GM18870 (cell line): ENCODE data around the gene NOL7.

Source experiments
- ATAC-seq: cut with Tn5 transposase; IDR thresholded peaks from one replicate; pipeline ENCODE4 v1.9.1; 2021; ENCODE audit warnings: moderate library complexity; ENCODE audit not compliant: unreplicated experiment

Gene NOL7

DNA sequence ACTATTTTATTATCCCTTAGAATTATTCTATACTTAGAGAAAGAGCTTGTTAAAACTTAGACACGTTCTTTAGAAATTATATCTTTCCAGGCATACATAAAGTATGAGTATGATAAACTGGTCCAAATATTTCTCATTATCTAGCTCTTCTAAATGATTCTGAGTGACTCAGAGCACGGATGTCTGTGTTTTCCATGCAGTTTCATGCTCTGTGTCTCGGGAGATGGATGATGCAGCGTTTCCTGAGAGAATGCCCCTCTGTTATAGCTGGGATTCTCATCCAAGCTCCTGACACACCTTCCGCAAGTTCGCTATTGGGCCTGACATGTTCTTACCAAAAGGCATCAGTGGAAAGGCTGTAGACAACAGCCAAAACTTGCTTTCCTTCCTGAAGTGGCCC is 21.4 kb upstream of the NOL7 start:
- ATAC-seq: no peak

DNA sequence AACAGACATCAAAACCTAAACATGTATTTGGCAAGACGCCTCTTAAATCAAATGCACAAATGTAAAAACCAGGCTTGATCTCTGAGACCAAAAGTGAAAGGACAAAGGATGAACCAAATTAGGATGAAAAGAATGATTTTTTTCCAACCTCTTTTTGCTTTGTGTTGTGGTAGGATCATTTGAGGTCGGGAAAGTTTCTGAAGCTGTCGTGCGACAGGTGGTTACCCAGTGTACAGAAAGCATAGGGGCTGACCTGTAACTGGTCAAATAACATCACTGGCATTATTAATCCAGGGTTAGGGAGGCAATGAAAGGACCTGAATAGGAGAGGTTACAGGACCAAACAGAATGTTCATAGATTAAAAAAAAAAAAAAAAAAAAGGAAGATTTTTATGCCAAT is 18.1 kb upstream of the NOL7 start:
- no peak for ATAC-seq

DNA sequence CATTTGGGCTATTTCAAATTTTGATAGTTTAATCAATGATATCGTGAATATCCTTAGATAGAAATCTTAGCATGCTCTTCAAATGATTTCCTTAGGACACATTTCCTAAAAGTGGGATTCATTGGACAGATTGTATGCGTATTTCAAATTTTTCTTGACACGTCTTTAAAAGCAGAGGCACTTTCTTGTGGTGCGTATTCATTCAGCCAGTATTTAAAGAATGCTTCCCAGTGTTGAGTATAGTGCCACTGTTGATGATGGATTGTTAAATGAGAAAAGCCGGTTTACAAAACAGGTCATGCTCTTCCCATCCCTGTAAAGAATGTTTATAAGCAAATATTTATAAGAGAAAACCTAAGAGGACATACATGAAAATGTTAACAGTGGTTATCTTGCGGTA is 15.1 kb upstream of the NOL7 start:
- ATAC-seq: no peak

DNA sequence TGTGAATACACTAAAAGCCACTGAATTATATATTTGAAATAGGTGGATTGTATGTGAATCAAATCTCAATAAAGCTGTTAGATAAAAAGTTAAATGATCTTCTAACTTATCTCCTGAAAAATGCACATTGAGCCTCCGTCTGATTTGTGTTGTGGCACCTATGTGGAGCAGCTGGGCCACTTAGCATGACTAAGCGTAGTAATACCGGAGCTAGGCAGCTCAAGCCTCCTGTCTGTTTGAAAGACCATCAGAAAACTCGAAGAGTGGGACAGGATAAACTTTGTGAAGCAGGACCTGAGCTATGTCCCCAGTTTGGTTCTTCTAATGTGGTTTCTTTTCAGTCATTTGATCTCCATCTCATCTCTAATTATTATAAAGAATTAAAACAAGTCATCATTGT is 11.0 kb upstream of the NOL7 start:
- no peak for ATAC-seq

DNA sequence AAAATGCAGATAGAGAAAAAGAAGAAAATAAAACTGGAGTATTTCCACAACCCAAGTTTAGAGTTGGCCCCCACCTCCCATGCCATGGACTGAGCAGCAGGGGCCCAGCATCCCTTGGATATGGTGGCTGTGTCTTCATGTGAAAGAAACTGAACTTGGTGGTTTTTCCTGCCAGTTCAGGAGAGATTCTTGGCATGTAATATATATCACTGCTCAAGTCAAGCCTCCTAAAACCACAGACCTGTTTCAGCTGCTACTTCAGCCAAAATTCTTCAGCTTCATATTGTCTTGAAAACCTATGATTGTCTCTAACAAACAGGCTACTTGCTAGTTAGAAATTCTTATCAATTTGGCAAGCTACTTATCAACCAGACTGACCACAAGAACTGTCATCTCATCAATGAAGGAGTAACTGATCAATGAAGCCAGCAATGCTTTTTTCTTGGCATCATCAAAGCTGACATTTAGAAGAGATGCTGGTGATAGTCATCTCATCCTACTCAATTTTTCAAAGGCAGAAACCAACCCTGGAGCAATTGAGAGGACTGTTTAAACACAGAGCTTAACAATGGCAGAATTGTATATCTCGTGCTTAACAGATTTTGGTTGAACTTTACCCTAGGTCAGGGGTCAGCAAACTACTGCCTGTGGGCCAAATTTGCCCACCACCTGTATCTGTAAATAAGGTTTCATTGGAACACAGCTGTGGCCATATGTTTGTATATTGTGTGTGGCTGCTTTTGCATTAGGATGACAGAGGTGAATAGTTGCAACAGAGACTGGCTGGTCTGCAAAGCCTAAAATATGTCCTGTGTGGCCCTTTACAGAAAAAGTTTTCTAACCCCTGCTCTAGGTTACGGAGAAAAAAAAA is 10.4 kb upstream of the NOL7 start:
- no peak for ATAC-seq

DNA sequence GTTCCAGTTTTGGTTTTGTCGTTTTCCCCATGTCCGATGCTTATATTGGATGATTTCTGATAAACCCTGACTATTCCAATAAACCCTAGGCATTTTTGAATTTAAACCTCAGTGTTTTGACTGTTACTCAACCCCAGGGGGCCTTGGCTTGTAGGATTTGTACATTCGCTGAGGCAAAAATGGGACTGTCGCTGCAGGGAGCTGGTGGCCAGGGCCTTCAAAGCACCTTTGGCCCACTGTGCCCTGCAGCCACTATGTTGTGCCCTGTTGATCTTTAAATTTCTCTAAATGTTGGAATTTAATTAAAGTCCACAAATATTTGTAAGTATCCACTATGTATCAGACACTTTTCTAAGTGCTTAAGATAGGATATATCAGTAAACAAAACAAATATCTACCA is 9.5 kb upstream of the NOL7 start:
- no peak for ATAC-seq

DNA sequence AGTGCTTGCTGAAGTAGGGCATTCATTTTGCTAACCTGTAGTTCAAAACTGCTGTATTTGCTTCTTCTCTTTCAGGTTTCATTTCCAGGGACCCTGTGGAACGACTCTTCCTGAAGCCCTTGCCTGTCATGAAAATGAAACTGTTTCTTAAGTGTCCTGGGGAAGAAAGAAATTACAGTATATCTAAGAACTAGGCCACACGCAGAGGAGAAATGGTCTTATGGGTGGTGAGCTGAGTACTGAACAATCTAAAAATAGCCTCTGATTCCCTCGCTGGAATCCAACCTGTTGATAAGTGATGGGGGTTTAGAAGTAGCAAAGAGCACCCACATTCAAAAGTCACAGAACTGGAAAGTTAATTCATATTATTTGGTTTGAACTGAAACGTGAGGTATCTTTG is 3.4 kb upstream of the NOL7 start:
- no peak for ATAC-seq

DNA sequence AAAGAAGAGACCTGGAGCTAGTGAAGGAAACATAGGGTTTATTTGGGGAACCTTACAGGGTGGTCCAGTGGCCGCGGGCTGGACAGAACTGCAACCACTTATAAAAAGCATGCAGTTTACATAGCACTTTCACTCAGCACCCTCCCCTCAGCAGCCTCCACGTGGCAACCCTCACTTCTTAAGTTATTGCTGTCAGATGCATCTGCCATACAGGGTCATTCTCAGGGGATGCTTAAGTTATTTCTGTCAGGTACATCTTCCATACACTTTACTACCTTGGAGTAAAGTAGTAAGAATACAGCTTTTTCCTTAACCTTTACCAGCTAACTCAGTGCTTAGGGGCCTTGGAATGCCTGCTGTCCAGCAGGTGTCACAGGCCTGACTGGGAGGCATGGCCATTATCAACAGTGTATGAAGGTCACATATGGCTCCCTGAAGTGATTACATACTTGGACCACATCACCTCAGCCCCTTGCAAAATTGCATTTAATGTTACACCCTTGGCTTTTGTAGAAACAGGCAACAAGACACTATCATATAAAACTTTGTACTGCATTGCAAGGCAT is 2.0 kb upstream of the NOL7 start:
- no peak for ATAC-seq

DNA sequence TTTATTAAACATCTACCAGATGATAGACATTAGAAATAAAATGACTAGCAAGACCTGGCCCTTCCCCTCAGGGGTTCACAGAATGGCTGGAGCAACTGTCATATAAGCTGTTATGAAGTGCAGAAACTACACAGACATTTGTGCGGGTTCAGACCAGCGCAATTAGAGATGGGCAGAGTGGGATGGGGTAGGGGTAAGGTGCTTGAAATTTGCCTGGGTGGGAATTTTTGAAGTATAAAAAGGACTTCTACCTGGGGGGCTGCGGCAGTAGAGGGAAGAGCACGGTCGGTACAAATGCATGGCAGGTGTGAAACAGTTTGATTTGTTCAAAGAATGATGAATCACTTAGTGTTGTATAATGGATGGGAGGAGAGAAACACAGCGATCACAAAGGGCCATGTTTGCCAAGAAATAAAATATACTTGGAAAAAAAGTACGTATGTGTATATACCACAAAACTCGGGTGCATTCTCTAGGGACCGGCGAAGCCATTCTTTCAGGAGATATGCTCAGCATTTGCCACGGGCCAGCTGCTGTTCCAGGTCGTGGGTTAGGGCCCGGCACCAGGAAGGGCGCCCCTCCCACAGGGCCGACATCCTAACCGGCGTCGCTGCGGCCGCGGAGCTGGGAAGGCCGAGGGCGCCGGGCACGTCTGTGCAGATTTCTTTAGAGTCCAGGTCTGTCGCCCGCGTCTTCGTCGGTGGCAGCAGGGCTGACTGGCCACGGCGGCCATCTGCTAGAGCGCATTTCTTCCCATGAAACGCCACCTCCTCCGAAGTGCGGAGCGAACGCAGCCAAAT is 809 bp upstream of the NOL7 start:
- no peak for ATAC-seq

DNA sequence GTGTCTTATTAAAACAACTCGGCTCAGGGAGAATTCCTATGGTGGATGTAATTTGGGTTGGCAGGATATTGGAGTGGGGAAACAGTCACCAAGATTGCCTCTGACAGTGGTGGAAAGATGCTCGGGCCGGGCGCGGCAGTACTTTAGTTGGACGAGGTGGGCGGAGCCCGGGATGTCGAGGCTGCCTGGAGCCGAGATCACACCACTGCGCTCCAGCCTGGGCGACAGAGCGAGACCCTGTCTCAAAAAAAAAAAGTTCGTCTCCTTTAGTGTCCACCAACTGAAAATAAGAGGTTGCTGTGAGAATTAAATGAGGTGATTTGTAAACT is 621 bp downstream of the NOL7 start:
- ATAC-seq: peak; percentile 4

DNA sequence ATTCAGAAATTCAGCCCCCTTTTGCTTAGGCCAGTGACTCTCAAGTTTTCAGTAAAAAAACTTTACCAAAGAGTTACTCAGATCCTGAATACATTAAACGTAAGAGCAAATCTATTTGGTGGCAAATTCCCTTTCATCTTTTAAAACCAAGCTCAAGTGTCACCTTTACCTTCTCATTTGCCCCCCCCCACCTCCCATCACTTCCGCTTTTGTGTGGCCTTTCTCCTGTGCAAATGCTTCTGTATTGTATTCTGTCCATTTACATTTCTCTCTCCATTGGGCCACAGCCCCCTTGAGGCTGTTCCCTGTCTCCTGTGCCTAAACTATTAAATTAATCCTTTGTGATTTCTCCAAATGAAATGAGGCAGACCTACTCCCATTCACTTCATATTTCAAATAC is 1.9 kb downstream of the NOL7 start:
- ATAC-seq: no peak

DNA sequence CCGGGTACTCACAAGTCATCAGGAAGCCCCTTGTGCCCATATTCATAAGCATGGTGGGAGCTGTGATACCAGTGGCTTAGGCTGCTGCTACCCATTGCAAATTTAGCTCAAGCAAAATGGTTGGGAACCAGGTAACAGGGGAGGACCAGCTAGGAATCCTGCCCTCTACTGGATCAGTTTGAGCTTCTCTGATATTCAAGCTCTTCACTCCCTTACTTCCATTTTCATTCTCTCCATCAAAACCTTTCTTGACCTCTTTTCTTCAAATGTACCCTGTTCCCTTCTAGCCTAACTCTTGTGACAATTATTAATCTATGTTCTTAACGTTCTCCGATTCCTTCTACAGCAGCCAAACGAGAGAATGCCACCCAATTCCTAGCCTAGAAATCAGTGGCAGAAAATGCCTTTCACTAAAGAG is 9.7 kb downstream of the NOL7 start:
- no peak for ATAC-seq

DNA sequence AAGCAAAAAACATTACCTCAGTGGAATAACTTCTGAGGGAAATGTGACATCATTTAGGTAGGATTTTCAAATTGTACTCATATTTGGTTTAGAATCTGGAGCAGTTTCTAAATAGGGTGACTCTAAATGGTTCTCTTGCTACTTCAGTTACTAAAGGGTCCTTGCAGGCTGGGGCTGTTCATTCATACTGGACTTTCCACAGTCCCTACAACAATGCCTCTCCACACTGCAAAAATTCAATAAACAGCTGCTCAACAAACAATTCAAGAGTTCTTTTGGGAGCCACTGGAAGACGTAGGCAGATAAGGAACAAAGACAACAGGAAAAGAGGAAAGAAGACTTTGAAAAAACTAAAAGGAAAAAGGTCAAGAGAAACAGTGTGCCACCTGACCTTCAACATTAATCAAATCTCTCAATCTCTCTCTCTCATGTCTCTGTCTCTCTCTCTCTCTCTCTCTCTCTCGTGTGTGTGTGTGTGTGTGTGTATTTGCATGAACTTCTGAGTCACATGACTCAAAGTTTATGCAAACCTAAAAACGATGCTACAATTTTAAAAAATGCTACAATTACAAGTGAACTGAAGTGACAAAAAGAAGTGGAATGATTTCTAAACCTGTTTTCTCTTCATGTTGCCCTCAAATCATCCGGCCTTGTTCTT is 14.5 kb downstream of the NOL7 start:
- no peak for ATAC-seq

DNA sequence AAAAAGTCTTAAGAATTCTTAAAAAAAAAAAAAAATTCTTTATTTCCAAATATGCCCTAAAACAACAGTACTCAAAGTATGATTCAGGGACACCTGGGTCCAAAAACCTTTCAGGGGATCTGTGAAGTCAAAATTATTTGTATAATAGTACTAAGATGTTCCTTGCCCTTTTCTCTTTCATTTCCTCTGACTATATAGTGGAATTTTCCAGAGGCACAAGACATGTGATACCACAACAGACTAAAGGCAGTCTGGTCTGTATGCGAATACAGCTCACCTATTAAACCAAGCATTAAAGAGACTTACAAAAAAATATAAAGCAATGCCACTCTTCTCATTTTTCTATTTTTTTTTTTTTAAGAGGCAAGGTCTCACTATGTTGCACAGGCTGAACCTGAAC is 15.4 kb downstream of the NOL7 start:
- no peak for ATAC-seq

DNA sequence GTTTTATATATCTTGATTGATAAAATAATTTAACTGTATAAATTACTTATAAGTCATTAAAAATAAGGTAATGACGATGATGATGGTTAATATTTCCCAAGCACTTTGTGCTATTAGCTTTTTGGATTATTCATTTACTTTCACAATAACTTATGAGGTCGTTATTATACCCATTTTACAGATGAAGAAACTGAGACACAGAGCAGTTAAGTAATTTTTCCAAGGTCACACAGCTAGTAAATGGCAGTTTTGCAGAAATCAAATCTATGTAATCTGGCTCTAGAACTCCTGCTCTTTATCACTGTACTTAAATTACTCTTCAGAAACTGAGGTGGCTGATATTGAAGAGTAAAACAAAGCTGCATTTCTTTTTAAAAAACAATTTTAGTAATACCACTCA is 18.2 kb downstream of the NOL7 start:
- ATAC-seq: no peak

DNA sequence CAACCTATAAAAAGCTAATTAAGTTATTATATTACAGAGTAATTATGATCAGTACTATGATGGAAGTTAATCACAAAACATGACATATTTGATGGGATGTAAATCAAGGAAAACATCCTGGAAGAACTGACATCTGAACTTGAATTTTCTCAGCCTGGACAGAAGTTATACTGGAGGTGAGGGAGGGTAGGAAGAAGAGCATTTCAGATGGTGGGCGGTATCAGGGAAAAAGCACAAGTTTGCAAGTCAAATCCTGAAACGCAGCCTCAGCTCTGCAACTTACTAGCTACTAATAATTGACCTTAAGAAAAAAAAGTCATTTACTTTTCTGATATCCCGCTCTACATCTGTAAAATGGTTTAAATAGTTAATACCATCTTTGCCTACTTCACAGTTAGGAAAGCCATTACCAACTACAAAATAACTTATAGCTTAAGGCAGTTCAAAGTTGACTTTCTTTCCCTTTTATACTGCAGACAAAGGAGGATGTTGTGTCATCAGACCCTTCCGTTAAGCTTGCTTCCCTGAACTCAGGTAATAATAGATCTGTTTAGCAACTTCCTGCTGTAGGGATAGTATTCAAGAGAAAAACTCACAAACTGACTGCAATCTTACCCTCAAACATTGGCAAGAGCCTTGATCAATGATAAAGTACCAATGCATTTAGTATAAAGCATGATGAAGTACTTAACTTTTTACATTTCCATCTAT is 21.0 kb downstream of the NOL7 start:
- no peak for ATAC-seq

DNA sequence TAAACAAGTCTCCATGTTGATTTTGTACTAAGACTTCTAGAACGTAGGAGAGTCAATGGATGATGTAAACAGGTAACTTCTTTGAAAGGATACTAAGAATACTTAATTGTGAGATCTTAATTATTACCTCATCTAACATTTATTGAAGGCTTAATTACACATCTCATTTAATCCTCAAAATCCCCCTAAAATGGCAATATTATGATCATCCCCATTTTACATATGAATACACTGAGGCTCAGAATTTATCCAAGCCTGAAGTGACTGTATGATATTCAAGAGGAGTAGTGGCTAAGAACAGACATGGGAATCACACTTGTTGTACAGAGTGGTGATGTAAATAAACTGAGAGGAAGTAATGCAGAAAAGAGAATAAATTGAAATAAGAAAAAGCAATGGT is 22.9 kb downstream of the NOL7 start:
- ATAC-seq: no peak

DNA sequence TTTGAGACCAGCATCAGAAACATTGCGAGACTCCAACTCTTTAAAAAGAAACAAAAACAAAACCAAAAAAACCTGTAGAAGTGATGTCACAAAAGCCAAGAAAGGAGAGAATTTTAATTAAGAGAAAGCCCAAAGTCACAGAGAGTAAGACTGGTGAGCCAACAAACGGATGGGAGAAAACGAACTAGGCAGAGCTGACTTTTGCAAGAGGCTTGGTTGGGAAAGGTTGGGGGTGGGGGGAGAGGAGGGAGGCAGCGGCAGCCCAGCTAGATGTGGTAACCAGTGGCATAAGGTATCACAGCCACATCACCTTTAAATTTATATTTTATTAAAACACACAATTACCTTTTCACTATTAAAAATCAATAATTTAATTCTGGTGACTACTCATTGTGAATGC is 23.5 kb downstream of the NOL7 start:
- ATAC-seq: no peak

DNA sequence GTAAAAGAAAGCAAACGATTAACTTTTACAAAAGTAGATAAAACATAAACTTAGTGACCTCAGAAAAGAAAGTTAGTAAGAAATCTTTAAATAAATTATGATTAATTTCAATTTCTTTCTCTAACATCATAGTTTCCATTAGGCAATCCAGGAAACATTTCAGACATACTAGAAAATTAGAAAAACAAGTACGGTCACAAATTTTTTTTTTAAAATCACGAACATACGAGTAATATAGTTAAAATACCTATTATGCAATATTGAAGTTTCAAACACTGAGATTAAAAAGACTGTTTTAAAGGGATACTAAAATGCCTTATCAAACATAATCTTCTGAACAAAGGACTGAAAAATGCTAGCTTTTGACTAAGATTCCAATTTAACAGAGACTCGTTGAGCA is 26.2 kb downstream of the NOL7 start:
- ATAC-seq: no peak

DNA sequence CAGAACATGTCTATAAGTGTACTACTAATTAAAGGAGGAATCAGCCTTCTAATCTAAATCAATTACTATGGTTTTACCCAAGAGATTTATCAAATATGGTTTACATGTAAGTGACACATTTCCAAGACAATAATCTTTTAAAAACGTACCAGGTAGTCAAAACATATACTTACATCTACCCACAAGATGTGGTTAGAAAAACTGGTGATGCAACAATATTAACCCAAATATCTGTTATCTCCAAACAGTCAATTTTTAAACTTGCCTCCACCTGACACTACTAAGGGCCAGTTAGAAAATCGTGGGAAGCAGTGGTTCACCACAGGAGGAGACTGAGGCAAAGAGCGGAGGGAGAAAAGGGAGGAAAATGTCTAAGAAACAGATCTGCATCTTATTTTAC is 28.0 kb downstream of the NOL7 start:
- ATAC-seq: no peak

DNA sequence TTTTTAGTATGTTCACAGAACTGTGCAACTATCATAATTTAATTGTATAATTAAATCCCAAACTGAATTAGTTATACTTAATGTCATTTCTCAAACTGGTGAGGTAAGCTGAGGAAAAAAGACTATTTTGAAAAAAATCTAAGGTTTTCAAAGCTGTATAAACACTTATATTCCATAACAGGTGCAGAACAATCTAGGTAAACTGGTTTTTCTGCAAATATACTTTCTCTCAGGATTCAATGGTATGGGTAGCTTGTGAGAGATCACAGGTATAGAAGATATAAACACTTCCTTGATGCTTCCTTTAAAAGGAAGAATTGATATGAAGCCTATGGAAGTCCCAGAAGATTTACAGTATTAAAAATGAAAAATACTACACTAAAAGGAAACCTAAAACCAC is 33.7 kb downstream of the NOL7 start:
- ATAC-seq: no peak
